HG03025 (cell line): ENCODE results near the gene MANBA.

Experiments used
- ATAC-seq: cut with Tn5 transposase; IDR thresholded peaks from one replicate; pipeline ENCODE4 v1.9.1; 2021; ENCODE audit warnings: mild to moderate bottlenecking, moderate library complexity; ENCODE audit not compliant: unreplicated experiment, low FRiP score

MANBA gene

GRCh38 chr4:102760645-102761295 is at the start of gene MANBA:
Gene MANBA, minus strand, starts transcription at chr4:102760968. Its CDS starts 74 bp downstream, at chr4:102760894.
- peak; percentile 95 for ATAC-seq

- no peak for ATAC-seq
Observed at GRCh38 chr4:102809691-102810090, 48.9 kb upstream of the MANBA start.

- peak; percentile 62 for ATAC-seq
Observed at GRCh38 chr4:102809190-102809589, 48.4 kb upstream of the MANBA start.

- ATAC-seq = no peak
Observed at GRCh38 chr4:102808009-102808408, 47.2 kb upstream of the MANBA start.

GRCh38 chr4:102807345-102807744 is 46.6 kb upstream of the MANBA start:
- no peak for ATAC-seq

- ATAC-seq = no peak
Observed at GRCh38 chr4:102799816-102800215, 39.0 kb upstream of the MANBA start.

- no peak for ATAC-seq
Observed at GRCh38 chr4:102794999-102795398, 34.2 kb upstream of the MANBA start.

GRCh38 chr4:102792361-102792936 is 31.7 kb upstream of the MANBA start:
- no peak for ATAC-seq

- ATAC-seq = no peak
Observed at GRCh38 chr4:102791318-102791835, 30.6 kb upstream of the MANBA start.

GRCh38 chr4:102789317-102789717 is 28.5 kb upstream of the MANBA start:
- ATAC-seq = no peak

GRCh38 chr4:102787944-102788343 is 27.2 kb upstream of the MANBA start:
- ATAC-seq = no peak

- ATAC-seq = no peak
Observed at GRCh38 chr4:102787096-102787881, 26.5 kb upstream of the MANBA start.

GRCh38 chr4:102786279-102786678 is 25.5 kb upstream of the MANBA start:
- no peak for ATAC-seq

- ATAC-seq = no peak
Observed at GRCh38 chr4:102783006-102783405, 22.2 kb upstream of the MANBA start.

- ATAC-seq = no peak
Observed at GRCh38 chr4:102781570-102781969, 20.8 kb upstream of the MANBA start.

- ATAC-seq = no peak
Observed at GRCh38 chr4:102780476-102781144, 19.8 kb upstream of the MANBA start.

- ATAC-seq = no peak
Observed at GRCh38 chr4:102779204-102779603, 18.4 kb upstream of the MANBA start.

GRCh38 chr4:102778720-102779119 is 18.0 kb upstream of the MANBA start:
- no peak for ATAC-seq

- ATAC-seq = no peak
Observed at GRCh38 chr4:102775805-102776204, 15.0 kb upstream of the MANBA start.

GRCh38 chr4:102774254-102774653 is 13.5 kb upstream of the MANBA start:
- ATAC-seq = no peak
